NCI-H69 (cell line): ENCODE results near the gene NGEF.

Experiments
- DNase-seq: peaks from one replicate; lab custom pipeline; 2025; lab: John Stamatoyannopoulos, UW

NGEF gene

GRCh38 chr2:232833830-232834229, 179.2 kb downstream of the NGEF start:
- DNase-seq, result no peak

- DNase-seq, result no peak
These were observed 181.6 kb downstream of the NGEF start for GRCh38 chr2:232831496-232831895.

- DNase-seq, result no peak
These were observed 183.1 kb downstream of the NGEF start for GRCh38 chr2:232829988-232830387.
